Measurements from ENCODE around the gene PAXX. TPM values are rescaled to one million over a fixed set of nuclear protein-coding genes. Genes with fewer than 3 reads are reported as not detected.
A peak's percentile ranks its signal among the peaks of the same experiment; 100 is the strongest.

PAXX gene
- total and polyA plus RNA-seq, 9 of the 15 experiments (the other 6 are each of a cell fraction or from before 2014, with no cell fraction given): 1.2 to 175 (median 38.5) TPM

DNA sequence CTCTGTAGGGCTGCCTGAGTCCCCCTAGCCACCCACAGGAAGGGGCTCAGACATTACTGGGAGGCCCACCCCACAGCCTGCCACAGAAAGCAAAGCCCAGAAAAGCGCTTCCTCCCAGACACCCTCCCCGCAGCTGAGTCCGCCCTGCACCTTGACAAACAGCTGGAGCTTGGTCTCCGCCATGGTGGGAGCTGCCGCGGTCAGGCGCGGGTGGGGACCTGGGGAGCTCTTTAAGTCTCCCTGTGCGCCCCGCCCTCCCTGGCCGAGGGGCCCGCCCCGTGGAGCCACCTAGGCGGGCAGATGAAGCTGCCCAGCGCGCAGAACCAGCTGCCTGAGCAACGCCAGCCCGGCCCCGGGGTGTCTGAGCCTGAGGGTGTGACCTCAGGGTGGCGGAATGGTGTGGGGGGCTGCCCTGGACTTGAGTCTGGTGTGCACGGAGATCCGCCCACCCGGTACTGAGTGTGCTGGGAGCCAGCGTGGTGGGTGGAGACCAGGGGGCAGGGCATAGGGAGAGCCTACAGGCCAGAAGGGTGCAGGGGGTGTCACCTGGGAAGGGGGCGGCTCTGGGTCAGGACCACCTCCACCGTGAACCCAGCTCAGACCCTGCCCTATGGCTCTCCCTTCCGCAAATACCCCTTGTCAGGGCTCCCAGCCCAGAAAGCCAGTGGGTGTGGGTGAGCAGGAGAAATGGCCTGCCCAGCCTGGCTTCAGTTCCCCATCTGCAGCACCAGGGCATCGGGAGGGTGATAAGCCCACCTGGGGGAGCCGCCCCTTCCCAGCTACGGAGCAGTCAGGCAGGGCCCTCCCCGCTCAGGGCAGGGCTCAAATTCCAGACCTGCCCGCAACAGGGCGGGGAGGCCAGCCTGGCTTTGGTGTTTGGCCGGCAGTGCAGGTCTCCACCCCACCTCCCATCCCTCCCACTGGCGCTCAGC is 4.4 kb downstream of the PAXX start, which contains the start of gene CLIC3:
TSS of gene CLIC3 (minus strand) at position 208 of the 932 bp plus-strand sequence. CDS start at position 183, 25 bp downstream.
- H3K27me3 ChIP-seq (ENCODE audit: control insufficient read depth in 2 of 2, insufficient read depth in 2 of 2, low read length in 2 of 2): no peaks in the 10 kb centered on the region
- WGBS (ENCODE audit: insufficient coverage, low coverage, missing lambda C conversion rate): 4% methylated on average over 32 of the region's 35 CpGs
- peaks cover 18% of the 10 kb centered on the region for H3K79me2 ChIP-seq (ENCODE audit: control insufficient read depth, insufficient read depth, low read length)
- no peaks in the 10 kb centered on the region; the same call in 1 of the 2 replicates for H3K9me3 ChIP-seq (replicated peaks; ENCODE audit: control insufficient read depth, insufficient read depth, low read depth, low read length)
- H3K9ac ChIP-seq (ENCODE audit: insufficient read depth in 1 of 2, low read depth in 2 of 2, low read length in 2 of 2): peak within 1 kb of the TSS; percentile 27 to 88; a peak in 3 of 4 replicates
- peak within 1 kb of the TSS; percentile 34; the same call in 1 of the 3 replicates for H3K27ac ChIP-seq (ENCODE audit: extremely low read depth, low read depth, low read length)
- no TSS peak for BruUV-seq (replicated peaks)
- intact Hi-C loops (cut with micrococcal nuclease): no loop called here
- peaks cover 27 to 66% of the 10 kb centered on the region in 2 experiments; a peak in 4 of 5 replicates for H3K4me1 ChIP-seq (replicated peaks in 1 of 2; ENCODE audit: control insufficient read depth in 2 of 2, insufficient read depth in 2 of 2, low read length in 2 of 2)
- FAIRE-seq: peak; percentile 51
- CTCF ChIA-PET (ENCODE audit: low intra/inter-chr PET ratio): no interaction called here
- H4K20me1 ChIP-seq (replicated peaks; ENCODE audit: control insufficient read depth, insufficient read depth, low read length): no peaks in the 10 kb centered on the region
- in situ Hi-C loops (cut with MboI): no loop called here
- H3K36me3 ChIP-seq (ENCODE audit: control insufficient read depth, insufficient read depth, low read length): peaks cover 22% of the 10 kb centered on the region; the same call in 1 of the 3 replicates
- DNase-seq (ENCODE audit: extremely low read depth in 1 of 4, low spot score in 3 of 4): peak; percentile 71 to 80 (median 79)
- peak within 1 kb of the TSS; percentile 52; the same call in 1 of the 2 replicates for H2AFZ ChIP-seq (ENCODE audit: low read depth, low read length)
- peak within 1 kb of the TSS; percentile 64 for H3K4me2 ChIP-seq (ENCODE audit: insufficient read depth, low read length)
- peak; percentile 59 for ATAC-seq
- H3K4me3 ChIP-seq: peak within 1 kb of the TSS; percentile 26
- no peaks in the 10 kb centered on the region for H3K9me1 ChIP-seq (ENCODE audit: control insufficient read depth, insufficient read depth, low read length)
- POLR2A ChIA-PET: interaction anchor here (0.6 to 1.3 kb wide), 7 partner anchors 8 to 600 kb away, joined by 3 to 4 read pairs (median 3); no protein-coding TSS in a partner anchor
- no peak for TF ChIP-seq JUNB (CRISPR knock-in tag; conservative IDR thresholded peaks at IDR 0.05)
- TF ChIP-seq FOXK1 (CRISPR knock-in tag; IDR thresholded peaks at IDR 0.05; ENCODE audit: borderline replicate concordance): 0 out of 2 replicates have a peak, but pooled peaks have one; percentile 46
- TF ChIP-seq TAF7 (tag; IDR thresholded peaks at IDR 0.05): no peak
- TF ChIP-seq FIP1L1 (IDR thresholded peaks at IDR 0.05; ENCODE audit: low read depth, low read length, poor library complexity, severe bottlenecking): peak; percentile 28
- TF ChIP-seq, protein P1, sequence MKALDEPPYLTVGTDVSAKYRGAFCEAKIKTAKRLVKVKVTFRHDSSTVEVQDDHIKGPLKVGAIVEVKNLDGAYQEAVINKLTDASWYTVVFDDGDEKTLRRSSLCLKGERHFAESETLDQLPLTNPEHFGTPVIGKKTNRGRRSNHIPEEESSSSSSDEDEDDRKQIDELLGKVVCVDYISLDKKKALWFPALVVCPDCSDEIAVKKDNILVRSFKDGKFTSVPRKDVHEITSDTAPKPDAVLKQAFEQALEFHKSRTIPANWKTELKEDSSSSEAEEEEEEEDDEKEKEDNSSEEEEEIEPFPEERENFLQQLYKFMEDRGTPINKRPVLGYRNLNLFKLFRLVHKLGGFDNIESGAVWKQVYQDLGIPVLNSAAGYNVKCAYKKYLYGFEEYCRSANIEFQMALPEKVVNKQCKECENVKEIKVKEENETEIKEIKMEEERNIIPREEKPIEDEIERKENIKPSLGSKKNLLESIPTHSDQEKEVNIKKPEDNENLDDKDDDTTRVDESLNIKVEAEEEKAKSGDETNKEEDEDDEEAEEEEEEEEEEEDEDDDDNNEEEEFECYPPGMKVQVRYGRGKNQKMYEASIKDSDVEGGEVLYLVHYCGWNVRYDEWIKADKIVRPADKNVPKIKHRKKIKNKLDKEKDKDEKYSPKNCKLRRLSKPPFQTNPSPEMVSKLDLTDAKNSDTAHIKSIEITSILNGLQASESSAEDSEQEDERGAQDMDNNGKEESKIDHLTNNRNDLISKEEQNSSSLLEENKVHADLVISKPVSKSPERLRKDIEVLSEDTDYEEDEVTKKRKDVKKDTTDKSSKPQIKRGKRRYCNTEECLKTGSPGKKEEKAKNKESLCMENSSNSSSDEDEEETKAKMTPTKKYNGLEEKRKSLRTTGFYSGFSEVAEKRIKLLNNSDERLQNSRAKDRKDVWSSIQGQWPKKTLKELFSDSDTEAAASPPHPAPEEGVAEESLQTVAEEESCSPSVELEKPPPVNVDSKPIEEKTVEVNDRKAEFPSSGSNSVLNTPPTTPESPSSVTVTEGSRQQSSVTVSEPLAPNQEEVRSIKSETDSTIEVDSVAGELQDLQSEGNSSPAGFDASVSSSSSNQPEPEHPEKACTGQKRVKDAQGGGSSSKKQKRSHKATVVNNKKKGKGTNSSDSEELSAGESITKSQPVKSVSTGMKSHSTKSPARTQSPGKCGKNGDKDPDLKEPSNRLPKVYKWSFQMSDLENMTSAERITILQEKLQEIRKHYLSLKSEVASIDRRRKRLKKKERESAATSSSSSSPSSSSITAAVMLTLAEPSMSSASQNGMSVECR (CRISPR knock-in tag; IDR thresholded peaks at IDR 0.05): peak; percentile 72
- peak; percentile 42; the same call in 1 of the 2 replicates for TF ChIP-seq MYNN (IDR thresholded peaks at IDR 0.05)
- no peak for TF ChIP-seq MYNN (CRISPR knock-in tag; IDR thresholded peaks at IDR 0.05)
- TF ChIP-seq ILK (tag; IDR thresholded peaks at IDR 0.05; ENCODE audit: borderline replicate concordance, low read depth): no peak
- TF ChIP-seq HMG20A (CRISPR knock-in tag; conservative IDR thresholded peaks at IDR 0.05): no peak
- no peak for TF ChIP-seq ZNF133 (CRISPR knock-in tag; IDR thresholded peaks at IDR 0.05)
- no peak for TF ChIP-seq TOE1 (IDR thresholded peaks at IDR 0.05; ENCODE audit: borderline replicate concordance)
- no peak for TF ChIP-seq TOE1 (CRISPR knock-in tag; IDR thresholded peaks at IDR 0.05; ENCODE audit: borderline replicate concordance, low read depth)
- TF ChIP-seq, protein P2, sequence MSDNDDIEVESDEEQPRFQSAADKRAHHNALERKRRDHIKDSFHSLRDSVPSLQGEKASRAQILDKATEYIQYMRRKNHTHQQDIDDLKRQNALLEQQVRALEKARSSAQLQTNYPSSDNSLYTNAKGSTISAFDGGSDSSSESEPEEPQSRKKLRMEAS (CRISPR knock-in tag; IDR thresholded peaks at IDR 0.05): 0 out of 2 replicates have a peak, but pooled peaks have one; percentile 17
- TF ChIP-seq CC2D1A (IDR thresholded peaks at IDR 0.05): no peak
- TF ChIP-seq POLR2A (conservative IDR thresholded peaks at IDR 0.05): peak; percentile 40; the same call in 1 of the 2 replicates

Data from K562 (cell line).